ENCODE measurements around the gene ST14.

The ST14 gene

DNA sequence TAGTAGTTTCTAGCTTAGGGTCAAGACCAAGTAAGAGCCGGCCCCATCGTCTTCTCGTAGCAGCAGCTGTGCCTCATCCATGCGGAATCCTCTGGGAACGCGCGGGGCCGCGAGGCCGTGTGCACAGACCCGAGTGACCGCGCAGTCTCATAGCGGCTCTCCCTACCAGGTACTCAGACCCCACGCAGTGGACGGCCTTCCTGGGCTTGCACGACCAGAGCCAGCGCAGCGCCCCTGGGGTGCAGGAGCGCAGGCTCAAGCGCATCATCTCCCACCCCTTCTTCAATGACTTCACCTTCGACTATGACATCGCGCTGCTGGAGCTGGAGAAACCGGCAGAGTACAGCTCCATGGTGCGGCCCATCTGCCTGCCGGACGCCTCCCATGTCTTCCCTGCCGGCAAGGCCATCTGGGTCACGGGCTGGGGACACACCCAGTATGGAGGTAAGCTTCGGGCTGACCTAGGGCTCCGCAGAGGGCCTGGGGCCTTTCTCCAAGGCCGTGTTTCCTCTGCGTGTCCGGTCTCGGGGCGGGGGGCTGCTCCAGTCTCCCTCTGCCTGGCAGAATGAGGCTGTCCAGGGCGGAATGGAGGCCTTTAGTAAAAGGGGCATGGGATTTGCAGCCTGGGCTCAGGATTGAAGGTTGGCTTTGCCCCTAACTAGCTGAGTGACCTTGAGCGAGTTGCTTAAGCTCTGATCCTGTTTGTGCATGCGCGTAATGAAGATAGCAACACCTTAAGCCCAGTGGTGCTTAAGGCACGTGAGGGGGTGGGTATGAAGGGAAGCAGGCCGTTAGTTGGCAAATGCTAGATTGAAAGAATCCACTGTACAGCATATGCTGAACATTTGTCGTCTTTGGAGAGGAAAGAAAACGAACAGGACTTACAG lies 48.9 kb downstream of the ST14 start:
- H3K4me1 ChIP-seq (ENCODE audit: control insufficient read depth, insufficient read depth, low read length) = no peaks in the 10 kb centered on the region
- H3K36me3 ChIP-seq (ENCODE audit: control insufficient read depth in 2 of 2, insufficient read depth in 1 of 2, low read length in 2 of 2) = no peaks in the 10 kb centered on the region

DNA sequence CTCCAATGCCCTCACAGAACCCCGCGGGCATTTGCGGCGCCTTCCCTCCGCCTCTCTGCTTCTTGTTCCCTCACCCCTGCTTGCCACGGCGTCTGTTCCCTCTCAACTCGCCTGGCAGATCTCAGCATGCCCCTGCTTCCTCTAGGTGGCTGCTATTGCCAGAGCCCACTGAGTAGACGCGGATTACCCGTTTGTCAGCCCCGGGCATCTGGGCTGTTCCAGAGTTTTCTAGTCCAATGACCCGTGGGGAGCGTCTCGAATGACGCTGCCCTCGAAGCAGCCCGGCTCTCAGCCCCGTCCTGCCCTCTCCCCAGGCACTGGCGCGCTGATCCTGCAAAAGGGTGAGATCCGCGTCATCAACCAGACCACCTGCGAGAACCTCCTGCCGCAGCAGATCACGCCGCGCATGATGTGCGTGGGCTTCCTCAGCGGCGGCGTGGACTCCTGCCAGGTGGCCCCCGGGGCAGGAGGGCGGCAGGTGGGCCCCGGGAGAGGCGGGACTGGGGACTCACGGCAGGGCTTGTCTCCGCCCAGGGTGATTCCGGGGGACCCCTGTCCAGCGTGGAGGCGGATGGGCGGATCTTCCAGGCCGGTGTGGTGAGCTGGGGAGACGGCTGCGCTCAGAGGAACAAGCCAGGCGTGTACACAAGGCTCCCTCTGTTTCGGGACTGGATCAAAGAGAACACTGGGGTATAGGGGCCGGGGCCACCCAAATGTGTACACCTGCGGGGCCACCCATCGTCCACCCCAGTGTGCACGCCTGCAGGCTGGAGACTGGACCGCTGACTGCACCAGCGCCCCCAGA lies 49.7 kb downstream of the ST14 start:
- no peaks in the 10 kb centered on the region for H3K4me1 ChIP-seq (ENCODE audit: control insufficient read depth, insufficient read depth, low read length)
- TF ChIP-seq, protein P1, sequence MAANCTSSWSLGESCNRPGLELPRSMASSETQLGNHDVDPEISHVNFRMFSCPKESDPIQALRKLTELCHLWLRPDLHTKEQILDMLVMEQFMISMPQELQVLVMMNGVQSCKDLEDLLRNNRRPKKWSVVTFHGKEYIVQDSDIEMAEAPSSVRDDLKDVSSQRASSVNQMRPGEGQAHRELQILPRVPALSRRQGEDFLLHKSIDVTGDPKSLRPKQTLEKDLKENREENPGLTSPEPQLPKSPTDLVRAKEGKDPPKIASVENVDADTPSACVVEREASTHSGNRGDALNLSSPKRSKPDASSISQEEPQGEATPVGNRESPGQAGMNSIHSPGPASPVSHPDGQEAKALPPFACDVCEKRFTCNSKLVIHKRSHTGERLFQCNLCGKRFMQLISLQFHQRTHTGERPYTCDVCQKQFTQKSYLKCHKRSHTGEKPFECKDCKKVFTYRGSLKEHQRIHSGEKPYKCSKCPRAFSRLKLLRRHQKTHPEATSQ (tag by site-specific recombination; IDR thresholded peaks at IDR 0.05) = no peak
- TF ChIP-seq ZBTB1 (tag by site-specific recombination; IDR thresholded peaks at IDR 0.05) (no peak), ZNF626 (tag by site-specific recombination; IDR thresholded peaks at IDR 0.05) (no peak), BCL11A (tag by site-specific recombination; IDR thresholded peaks at IDR 0.05; ENCODE audit: low read depth) (no peak), REPIN1 (tag by site-specific recombination; IDR thresholded peaks at IDR 0.05; ENCODE audit: low read depth) (no peak), ZNF112 (tag by site-specific recombination; IDR thresholded peaks at IDR 0.05) (no peak), ZEB2 (tag by site-specific recombination; IDR thresholded peaks at IDR 0.05) (no peak), ZNF670 (tag by site-specific recombination; IDR thresholded peaks at IDR 0.05; ENCODE audit: low read depth) (no peak), ZNF302 (tag by site-specific recombination; IDR thresholded peaks at IDR 0.05; ENCODE audit: low read depth) (no peak), ZNF157 (tag by site-specific recombination; IDR thresholded peaks at IDR 0.05) (no peak), ZNF664 (tag by site-specific recombination; IDR thresholded peaks at IDR 0.05) (no peak), SCRT2 (tag by site-specific recombination; IDR thresholded peaks at IDR 0.05) (no peak)
- TF ChIP-seq, protein P2, sequence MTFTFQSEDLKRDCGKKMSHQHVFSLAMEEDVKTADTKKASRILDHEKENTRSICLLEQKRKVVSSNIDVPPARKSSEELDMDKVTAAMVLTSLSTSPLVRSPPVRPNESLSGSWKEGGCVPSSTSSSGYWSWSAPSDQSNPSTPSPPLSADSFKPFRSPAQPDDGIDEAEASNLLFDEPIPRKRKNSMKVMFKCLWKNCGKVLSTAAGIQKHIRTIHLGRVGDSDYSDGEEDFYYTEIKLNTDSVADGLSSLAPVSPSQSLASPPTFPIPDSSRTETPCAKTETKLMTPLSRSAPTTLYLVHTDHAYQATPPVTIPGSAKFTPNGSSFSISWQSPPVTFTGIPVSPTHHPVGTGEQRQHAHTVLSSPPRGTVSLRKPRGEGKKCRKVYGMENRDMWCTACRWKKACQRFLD (tag by site-specific recombination; IDR thresholded peaks at IDR 0.05) = no peak
- TF ChIP-seq, protein P3, sequence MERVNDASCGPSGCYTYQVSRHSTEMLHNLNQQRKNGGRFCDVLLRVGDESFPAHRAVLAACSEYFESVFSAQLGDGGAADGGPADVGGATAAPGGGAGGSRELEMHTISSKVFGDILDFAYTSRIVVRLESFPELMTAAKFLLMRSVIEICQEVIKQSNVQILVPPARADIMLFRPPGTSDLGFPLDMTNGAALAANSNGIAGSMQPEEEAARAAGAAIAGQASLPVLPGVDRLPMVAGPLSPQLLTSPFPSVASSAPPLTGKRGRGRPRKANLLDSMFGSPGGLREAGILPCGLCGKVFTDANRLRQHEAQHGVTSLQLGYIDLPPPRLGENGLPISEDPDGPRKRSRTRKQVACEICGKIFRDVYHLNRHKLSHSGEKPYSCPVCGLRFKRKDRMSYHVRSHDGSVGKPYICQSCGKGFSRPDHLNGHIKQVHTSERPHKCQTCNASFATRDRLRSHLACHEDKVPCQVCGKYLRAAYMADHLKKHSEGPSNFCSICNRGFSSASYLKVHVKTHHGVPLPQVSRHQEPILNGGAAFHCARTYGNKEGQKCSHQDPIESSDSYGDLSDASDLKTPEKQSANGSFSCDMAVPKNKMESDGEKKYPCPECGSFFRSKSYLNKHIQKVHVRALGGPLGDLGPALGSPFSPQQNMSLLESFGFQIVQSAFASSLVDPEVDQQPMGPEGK (tag by site-specific recombination; IDR thresholded peaks at IDR 0.05) = no peak
- H3K36me3 ChIP-seq (ENCODE audit: control insufficient read depth in 2 of 2, insufficient read depth in 1 of 2, low read length in 2 of 2) = no peaks in the 10 kb centered on the region
- POLR2A ChIA-PET = no interaction called here
- no peaks in the 10 kb centered on the region for H3K9me3 ChIP-seq (ENCODE audit: control insufficient read depth, insufficient read depth, low read depth, low read length)
- no peak overlapping the region for H3K27ac ChIP-seq (ENCODE audit: extremely low read depth, low read depth, low read length)
- CTCF ChIA-PET = interaction anchor here (0.6 to 1.1 kb wide), 3 partner anchors 142 to 654 kb away, joined by 3 to 6 read pairs (median 3); no protein-coding TSS in a partner anchor
- no peak overlapping the region for H3K4me3 ChIP-seq (ENCODE audit: low read depth, low read length)

More for the DNA sequence above, 48.9 kb downstream of the ST14 start:
- no peaks in the 10 kb centered on the region for H3K9me3 ChIP-seq (ENCODE audit: control insufficient read depth, insufficient read depth, low read depth, low read length)
- H3K27ac ChIP-seq (ENCODE audit: extremely low read depth, low read depth, low read length) = no peak overlapping the region
- POLR2A ChIA-PET = no interaction called here
- H3K4me3 ChIP-seq (ENCODE audit: low read depth, low read length) = no peak overlapping the region
- CTCF ChIA-PET = interaction anchor here (1.0 to 1.9 kb wide), 2 partner anchors 654 to 655 kb away, joined by 3 to 11 read pairs; no protein-coding TSS in a partner anchor
- TF ChIP-seq ZNF248 (tag by site-specific recombination; IDR thresholded peaks at IDR 0.05) (no peak), ZNF600 (tag by site-specific recombination; IDR thresholded peaks at IDR 0.05) (no peak), ZNF596 (tag by site-specific recombination; IDR thresholded peaks at IDR 0.05) (no peak)
